H1 (cell line): ENCODE data around the gene MYRIP. TPM values are rescaled to one million over a fixed set of nuclear protein-coding genes. Genes with fewer than 3 reads are reported as not detected.

Experiments used
- CTCF ChIA-PET: fragments of 300-600 bp; sonication (Branson Sonifier 250); formaldehyde crosslinking; loops from one replicate; lab custom pipeline; 2021; ENCODE audit not compliant: partially characterized antibody; lab: Charles Lee
- POLR2A ChIA-PET: fragments of 300-600 bp; sonication (Branson Sonifier 250); formaldehyde crosslinking; loops from one replicate; lab custom pipeline; 2021; ENCODE audit warnings: inconsistent platforms; ENCODE audit not compliant: partially characterized antibody; lab: Charles Lee
- DNase-seq, 2 experiments: peaks; one replicate each; pipeline versions ENCODE4 v3.0.0 to v3.0.0-alpha.2; 2010 to 2022; ENCODE audit warnings: low spot score in 2 of 2, low read depth in 1 of 2, mixed read lengths in 1 of 2
- FAIRE-seq: peaks from 2 replicates; lab custom pipeline; 2011; peaks lifted over from hg19 to GRCh38; lab: Jason Lieb, UNC
- H2AFZ ChIP-seq: 2 replicates; pipeline ENCODE4 v1.8.1; 2012; ENCODE audit warnings: low read length, inconsistent platforms
- H2AK5ac ChIP-seq: 2 replicates; pipeline ENCODE4 v1.6.1; 2013; ENCODE audit warnings: low read depth, low read length
- H2BK120ac ChIP-seq: replicated peaks from 2 replicates; pipeline ENCODE3; 2013; ENCODE audit warnings: low read depth, low read length, inconsistent platforms
- H2BK12ac ChIP-seq: 2 replicates; pipeline ENCODE4 v1.6.1; 2013; ENCODE audit warnings: low read depth, low read length
- H2BK15ac ChIP-seq: 2 replicates; pipeline ENCODE4 v1.6.1; 2013; ENCODE audit warnings: low read length
- H2BK20ac ChIP-seq: 2 replicates; pipeline ENCODE4 v1.6.1; 2013; ENCODE audit warnings: low read length
- H2BK5ac ChIP-seq: 2 replicates; pipeline ENCODE4 v1.6.1; 2013; ENCODE audit warnings: low read depth, low read length
- H3K14ac ChIP-seq: 2 replicates; pipeline ENCODE4 v1.6.1; 2013; ENCODE audit warnings: inconsistent platforms; ENCODE audit not compliant: insufficient read length
- H3K18ac ChIP-seq: 2 replicates; pipeline ENCODE4 v1.6.1; 2013; ENCODE audit warnings: low read length; ENCODE audit errors: extremely low read depth
- H3K23ac ChIP-seq: 2 replicates; pipeline ENCODE4 v1.6.1; 2013; ENCODE audit warnings: inconsistent platforms; ENCODE audit not compliant: insufficient read length
- H3K23me2 ChIP-seq: 2 replicates; pipeline ENCODE4 v1.6.1; 2013; ENCODE audit warnings: low read depth, low read length
- H3K27ac ChIP-seq: 2 replicates; pipeline ENCODE4 v1.6.1; 2011; ENCODE audit warnings: low read depth, low read length, inconsistent platforms
- H3K27me3 ChIP-seq, 4 experiments: replicated peaks in 1 of 4; 1 replicate in 1 of 4; 2 replicates in 3 of 4; pipeline versions ENCODE4 v1.6.1 to v1.8.1; 2011 to 2013; ENCODE audit warnings: low read length in 3 of 4, mild to moderate bottlenecking in 3 of 4, inconsistent platforms in 2 of 4, mixed read lengths in 2 of 4, moderate library complexity in 1 of 4; ENCODE audit not compliant: control insufficient read depth in 3 of 4, insufficient read depth in 3 of 4; ENCODE audit errors: extremely low read depth in 1 of 4
- H3K36me3 ChIP-seq, 4 experiments: 2 replicates each; pipeline versions ENCODE4 v1.6.1 to v1.8.1; 2011 to 2013; ENCODE audit warnings: mild to moderate bottlenecking in 4 of 4, low read length in 3 of 4, moderate library complexity in 2 of 4, control low read depth in 1 of 4, inconsistent platforms in 1 of 4; ENCODE audit not compliant: insufficient read depth in 4 of 4, control insufficient read depth in 2 of 4
- H3K4ac ChIP-seq: replicated peaks from 2 replicates; pipeline ENCODE3; 2013; ENCODE audit warnings: low read length, low read depth, mixed read lengths, inconsistent platforms; ENCODE audit not compliant: insufficient read length
- H3K4me1 ChIP-seq, 4 experiments: replicated peaks in 1 of 4; 1 replicate in 1 of 4; 2 replicates in 3 of 4; pipeline versions ENCODE4 v1.6.1 to v1.8.1; 2011 to 2013; ENCODE audit warnings: low read length in 3 of 4, inconsistent platforms in 2 of 4, mixed read lengths in 1 of 4; ENCODE audit not compliant: insufficient read depth in 4 of 4, control insufficient read depth in 3 of 4
- H3K4me2 ChIP-seq, 2 experiments: 2 replicates each; pipeline versions ENCODE4 v1.6.1 to v1.8.1; 2011 to 2013; ENCODE audit warnings: low read depth in 2 of 2, low read length in 2 of 2, control low read depth in 1 of 2, inconsistent platforms in 1 of 2, mild to moderate bottlenecking in 1 of 2; ENCODE audit not compliant: insufficient read depth in 1 of 2
- H3K4me3 ChIP-seq, 4 experiments: fragments of 200-600, 300-600 bp in 1 of 4; sonication (generic), shearing (Covaris generic), sonication (Bioruptor Twin) in 1 of 4; 2 replicates each; pipeline versions ENCODE4 v1.5.1 to v1.8.1; 2011 to 2016; ENCODE audit warnings: low read length in 4 of 4, low read depth in 3 of 4, control low read depth in 2 of 4, inconsistent platforms in 2 of 4, mild to moderate bottlenecking in 2 of 4, mixed read lengths in 1 of 4, moderate library complexity in 1 of 4; ENCODE audit not compliant: insufficient read depth in 2 of 4; ENCODE audit errors: extremely low read depth in 1 of 4
- H3K56ac ChIP-seq: replicated peaks from 2 replicates; pipeline ENCODE3; 2013; ENCODE audit warnings: low read depth, mild to moderate bottlenecking, mixed read lengths, low read length, inconsistent platforms; ENCODE audit not compliant: insufficient read length
- H3K79me1 ChIP-seq: 2 replicates; pipeline ENCODE4 v1.6.1; 2013; ENCODE audit warnings: low read depth, low read length, control low read depth
- H3K79me2 ChIP-seq, 2 experiments: 2 replicates each; pipeline versions ENCODE4 v1.6.1 to v1.8.1; 2012 to 2013; ENCODE audit warnings: low read length in 2 of 2, mild to moderate bottlenecking in 2 of 2, inconsistent platforms in 1 of 2; ENCODE audit not compliant: insufficient read depth in 2 of 2, control insufficient read depth in 1 of 2
- H3K9ac ChIP-seq, 4 experiments: replicated peaks in 1 of 4; 1 replicate in 1 of 4; 2 replicates in 3 of 4; pipeline versions ENCODE4 v1.6.1 to v1.8.1; 2011 to 2013; ENCODE audit warnings: low read depth in 3 of 4, low read length in 3 of 4, control low read depth in 2 of 4, mild to moderate bottlenecking in 2 of 4, moderate library complexity in 2 of 4, inconsistent platforms in 1 of 4; ENCODE audit errors: extremely low read depth in 1 of 4
- H3K9me3 ChIP-seq, 2 experiments: 2 replicates each; pipeline versions ENCODE4 v1.6.1 to v1.8.1; 2012 to 2013; ENCODE audit warnings: mild to moderate bottlenecking in 2 of 2, moderate library complexity in 2 of 2, control low read depth in 1 of 2, inconsistent platforms in 1 of 2, low read depth in 1 of 2, low read length in 1 of 2, mixed read lengths in 1 of 2; ENCODE audit not compliant: insufficient read depth in 2 of 2
- H4K20me1 ChIP-seq, 2 experiments: replicated peaks in 1 of 2; 2 replicates each; pipeline versions ENCODE3 to v1.8.1; 2011 to 2013; ENCODE audit warnings: inconsistent platforms in 2 of 2, low read length in 2 of 2, mild to moderate bottlenecking in 1 of 2; ENCODE audit not compliant: insufficient read depth in 2 of 2, control insufficient read depth in 1 of 2
- H4K5ac ChIP-seq: 2 replicates; pipeline ENCODE4 v1.6.1; 2013; ENCODE audit warnings: low read length, low read depth, mixed read lengths, inconsistent platforms; ENCODE audit not compliant: insufficient read length
- H4K8ac ChIP-seq: 2 replicates; pipeline ENCODE4 v1.8.0; 2013; ENCODE audit warnings: mild to moderate bottlenecking, moderate library complexity, low read length, inconsistent platforms; ENCODE audit not compliant: insufficient read depth; ENCODE audit errors: extremely low read depth
- H4K91ac ChIP-seq: replicated peaks from 2 replicates; pipeline ENCODE3; 2013; ENCODE audit warnings: low read length, mixed read lengths, inconsistent platforms; ENCODE audit not compliant: insufficient read length
- CREB1 ChIP-seq: IDR thresholded peaks from 2 replicates; pipeline ENCODE4 v1.6.1; 2012; ENCODE audit warnings: inconsistent platforms
- FOSL1 ChIP-seq: IDR thresholded peaks from 2 replicates; pipeline ENCODE4 v1.6.1; 2011; ENCODE audit warnings: mild to moderate bottlenecking, low read depth, low read length, moderate library complexity; ENCODE audit not compliant: insufficient read depth
- GABPA ChIP-seq: IDR thresholded peaks from 2 replicates; pipeline ENCODE4 v1.6.1; 2011; ENCODE audit warnings: mild to moderate bottlenecking, low read length, moderate library complexity, borderline replicate concordance; ENCODE audit not compliant: insufficient read depth
- JUN ChIP-seq: IDR thresholded peaks from 2 replicates; pipeline ENCODE4 v1.6.1; 2011; ENCODE audit warnings: low read depth, mild to moderate bottlenecking, improper control_type of control experiment, low read length
- KDM1A ChIP-seq: fragments of 200-600, 300-600 bp; sonication (generic); IDR thresholded peaks from 2 replicates; pipeline ENCODE4 v1.7.1; 2016; ENCODE audit warnings: mild to moderate bottlenecking, low read length, borderline replicate concordance
- POLR2AphosphoS5 ChIP-seq: IDR thresholded peaks from 2 replicates; pipeline ENCODE4 v1.6.1; 2011; ENCODE audit warnings: low read depth, low read length
- POU5F1 ChIP-seq: IDR thresholded peaks from 2 replicates; pipeline ENCODE4 v1.6.1; 2011; ENCODE audit warnings: low read depth, mild to moderate bottlenecking, low read length, moderate library complexity
- RXRA ChIP-seq: IDR thresholded peaks from 2 replicates; pipeline ENCODE4 v1.6.1; 2011; ENCODE audit warnings: low read depth, mild to moderate bottlenecking, low read length, moderate library complexity; ENCODE audit not compliant: insufficient read depth
- SIN3A ChIP-seq, 2 experiments: IDR thresholded peaks in 1 of 2; conservative IDR thresholded peaks in 1 of 2; 2 replicates each; pipeline ENCODE4 v1.6.1; 2011 to 2012; ENCODE audit warnings: low read length in 2 of 2, improper control_type of control experiment in 1 of 2, low read depth in 1 of 2, mild to moderate bottlenecking in 1 of 2
- TCF12 ChIP-seq: IDR thresholded peaks from 2 replicates; pipeline ENCODE4 v1.6.1; 2011; ENCODE audit warnings: low read depth, mild to moderate bottlenecking, low read length
- TEAD4 ChIP-seq: IDR thresholded peaks from 2 replicates; pipeline ENCODE4 v1.6.1; 2012; ENCODE audit warnings: low read depth, low read length, inconsistent platforms, mixed read lengths
- WGBS, 2 experiments: shearing (Covaris generic) in 1 of 2; methylation state at CpG; one replicate each; pipeline versions ENCODE4 v1.1.6 to v1.1.7; 2013 to 2015; ENCODE audit warnings: low lambda C conversion rate in 2 of 2, mixed read lengths in 2 of 2, inconsistent platforms in 1 of 2, low coverage in 1 of 2, missing lambda C conversion rate in 1 of 2; ENCODE audit not compliant: insufficient replicate concordance in 2 of 2, insufficient coverage in 1 of 2, insufficient read length in 1 of 2; ENCODE audit errors: extremely low coverage in 1 of 2, missing lambda C conversion rate in 1 of 2; 5-methylcytosine and 5-hydroxymethylcytosine counted together
- polyA plus RNA-seq, 7 experiments: library from polyadenylated mRNA; depleted of rRNA in 3 of 7; stranded (reverse) in 5 of 7; unstranded in 2 of 7; fragments of >200 nt in 5 of 7; fragments of 200-250 nt in 2 of 7; gene quantifications; 1 replicate in 5 of 7; 2 replicates in 1 of 7; 4 replicates in 1 of 7; pipeline versions ENCODE4 v1.2.1 to v1.2.3, GENCODE V29; 2011 to 2013; ENCODE audit warnings: missing spikeins in 2 of 7, mixed read lengths in 2 of 7
- total RNA-seq: library from RNA; stranded (reverse); fragmentation: NEBNext Ultra II Directional; extraction: Animal tissue kit (Norgen Biotek cat#: 25700); gene quantifications from 2 replicates; pipeline ENCODE4 v1.2.1, GENCODE V29; 2021
- TF ChIP-seq, protein P1 (sequence below): IDR thresholded peaks from 2 replicates; pipeline ENCODE4 v1.6.1; 2011; ENCODE audit warnings: low read depth, mild to moderate bottlenecking, low read length; ENCODE audit not compliant: insufficient read depth

The MYRIP gene
- total and polyA plus RNA-seq, 2 of the 8 experiments (the other 6 are each of a cell fraction or from before 2014, with no cell fraction given): 0.54 to 4.3 TPM

DNA sequence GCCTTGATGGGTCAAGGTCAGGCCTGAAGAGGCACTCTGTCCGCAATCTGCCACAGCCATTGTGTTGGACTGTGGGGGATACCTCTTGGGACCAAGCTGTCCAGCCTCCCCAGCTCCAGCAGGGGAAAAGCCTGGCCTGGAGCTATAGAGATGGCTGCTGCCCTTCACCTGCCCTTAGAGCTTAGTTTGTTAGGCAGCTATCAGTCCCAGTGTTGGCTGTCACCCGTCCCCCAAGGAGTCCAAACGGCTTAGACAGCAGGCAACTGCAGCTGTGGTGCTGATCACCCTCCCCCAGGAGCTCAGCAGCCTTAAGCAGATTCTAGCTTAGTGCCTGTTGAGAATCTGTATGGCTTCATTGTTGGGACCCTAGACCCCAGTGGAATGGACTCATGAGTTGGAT lies 180.3 kb downstream of the MYRIP start:
- Histone ChIP-seq H3K9ac (no peak overlapping the region), H2BK15ac (no peak overlapping the region), H3K4me2 (no peak overlapping the region), H3K23me2 (no peaks in the 10 kb centered on the region), H2AK5ac (no peak overlapping the region), H2BK12ac (no peak overlapping the region), H3K4ac (no peak overlapping the region), H4K5ac (no peak overlapping the region), H3K36me3 (peaks cover 0 to 7% (median 0%) of the 10 kb centered on the region in 4 experiments; a peak in 1 of 8 replicates), H3K56ac (no peak overlapping the region), H4K8ac (no peak overlapping the region), H2BK20ac (no peak overlapping the region), H3K23ac (no peak overlapping the region), H2AFZ (no peak overlapping the region), H3K4me3 (no peak overlapping the region), H2BK120ac (no peak overlapping the region), H3K14ac (no peak overlapping the region), H3K4me1 (no peaks in the 10 kb centered on the region), H2BK5ac (no peak overlapping the region), H3K18ac (no peak overlapping the region), H3K27me3 (no peaks in the 10 kb centered on the region), H3K79me1 (no peaks in the 10 kb centered on the region), H4K20me1 (no peaks in the 10 kb centered on the region), H3K9me3 (peaks cover 24 to 33% of the 10 kb centered on the region in 2 experiments), H3K79me2 (no peaks in the 10 kb centered on the region), H3K27ac (no peak overlapping the region), H4K91ac (no peak overlapping the region)
- CTCF ChIA-PET: interaction anchor here (0.7 to 3.3 kb wide), 16 partner anchors 10 to 415 kb away, joined by 3 to 27 read pairs (median 4); no protein-coding TSS in a partner anchor
- FAIRE-seq (no peak), DNase-seq (no peak)
- no peak for TF ChIP-seq TCF12
- TF ChIP-seq, protein P1, sequence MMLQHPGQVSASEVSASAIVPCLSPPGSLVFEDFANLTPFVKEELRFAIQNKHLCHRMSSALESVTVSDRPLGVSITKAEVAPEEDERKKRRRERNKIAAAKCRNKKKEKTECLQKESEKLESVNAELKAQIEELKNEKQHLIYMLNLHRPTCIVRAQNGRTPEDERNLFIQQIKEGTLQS: no peak
- no peak for TF ChIP-seq RXRA
- no peak for TF ChIP-seq GABPA
- no peak for TF ChIP-seq POLR2AphosphoS5
- no peak for TF ChIP-seq TEAD4
- TF ChIP-seq SIN3A (conservative IDR thresholded peaks at IDR 0.05 in 1 of 2, IDR thresholded peaks at IDR 0.05 in 1 of 2; ENCODE audit: low read depth in 1 of 2, low read length in 2 of 2): no peak
- TF ChIP-seq CREB1: no peak
- no peak for TF ChIP-seq JUN
- TF ChIP-seq FOSL1: no peak
- TF ChIP-seq POU5F1: no peak
- TF ChIP-seq KDM1A: no peak
- POLR2A ChIA-PET: interaction anchor here (1.0 kb wide), 1 partner anchor 177 kb away, joined by 4 read pairs; no protein-coding TSS in a partner anchor
- WGBS, 2 experiments: 88% methylated on average over 3 of the region's 3 CpGs; no CpG with 5 or more reads in 1 of the 2 experiments
